Measurements from ENCODE around the gene SMPD1. TPM values are rescaled to one million over a fixed set of nuclear protein-coding genes. Genes with fewer than 3 reads are reported as not detected.
"Not testable (repeated sequence)": the region's sequence is repeated elsewhere in the genome, so short reads cannot be mapped to it uniquely, and the experiment has no call there.

The SMPD1 gene
- total and polyA plus RNA-seq, 2 donors from 2014 or later: 76.0 to 155 TPM

DNA sequence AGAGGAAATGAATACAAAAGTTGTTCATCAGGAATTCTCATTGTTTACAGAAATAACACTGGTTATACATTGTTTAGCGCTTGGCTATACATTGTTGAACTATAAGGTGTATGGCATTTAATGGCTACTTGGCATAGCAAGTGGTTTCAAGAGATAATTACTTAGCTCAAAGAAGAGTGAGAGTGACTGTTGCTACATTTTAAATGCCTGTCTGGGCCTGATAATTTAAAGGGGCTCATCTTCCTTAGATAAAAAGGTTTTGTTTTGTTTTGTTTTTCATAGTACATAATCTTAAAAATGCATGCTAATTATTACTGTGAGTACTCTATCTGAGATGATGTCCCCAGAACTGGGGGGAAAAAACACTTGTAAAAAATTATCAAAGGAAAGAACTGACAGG, 1.5 kb upstream of the SMPD1 start:
- FAIRE-seq (no peak), DNase-seq (no peak)
- TF ChIP-seq, protein P1, sequence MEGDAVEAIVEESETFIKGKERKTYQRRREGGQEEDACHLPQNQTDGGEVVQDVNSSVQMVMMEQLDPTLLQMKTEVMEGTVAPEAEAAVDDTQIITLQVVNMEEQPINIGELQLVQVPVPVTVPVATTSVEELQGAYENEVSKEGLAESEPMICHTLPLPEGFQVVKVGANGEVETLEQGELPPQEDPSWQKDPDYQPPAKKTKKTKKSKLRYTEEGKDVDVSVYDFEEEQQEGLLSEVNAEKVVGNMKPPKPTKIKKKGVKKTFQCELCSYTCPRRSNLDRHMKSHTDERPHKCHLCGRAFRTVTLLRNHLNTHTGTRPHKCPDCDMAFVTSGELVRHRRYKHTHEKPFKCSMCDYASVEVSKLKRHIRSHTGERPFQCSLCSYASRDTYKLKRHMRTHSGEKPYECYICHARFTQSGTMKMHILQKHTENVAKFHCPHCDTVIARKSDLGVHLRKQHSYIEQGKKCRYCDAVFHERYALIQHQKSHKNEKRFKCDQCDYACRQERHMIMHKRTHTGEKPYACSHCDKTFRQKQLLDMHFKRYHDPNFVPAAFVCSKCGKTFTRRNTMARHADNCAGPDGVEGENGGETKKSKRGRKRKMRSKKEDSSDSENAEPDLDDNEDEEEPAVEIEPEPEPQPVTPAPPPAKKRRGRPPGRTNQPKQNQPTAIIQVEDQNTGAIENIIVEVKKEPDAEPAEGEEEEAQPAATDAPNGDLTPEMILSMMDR (IDR thresholded peaks at IDR 0.05; ENCODE audit: borderline replicate concordance, extremely low read depth, insufficient read depth): no peak
- no peak overlapping the region for H3K4me3 ChIP-seq (ENCODE audit: low read length in 3 of 3)
- peak overlapping the region; percentile 81 to 94 for H3K27ac ChIP-seq (ENCODE audit: low read depth in 2 of 2, low read length in 2 of 2)
- no peak overlapping the region for H3K9ac ChIP-seq (ENCODE audit: low read length in 3 of 3)
- peaks cover 6 to 11% (median 8%) of the 10 kb centered on the region in 3 donors for H3K4me1 ChIP-seq (ENCODE audit: control insufficient read depth in 2 of 3, insufficient read depth in 2 of 3, low read depth in 1 of 3, low read length in 3 of 3)
- H3K27me3 ChIP-seq (ENCODE audit: control insufficient read depth, insufficient read depth, low read length): no peaks in the 10 kb centered on the region
- intact Hi-C loops (cut with DNase I): loop anchor here (10.0 kb wide), 1 partner anchor 116 kb away; no protein-coding TSS in a partner anchor
- H3K9me3 ChIP-seq (ENCODE audit: control insufficient read depth in 2 of 3, insufficient read depth in 1 of 3, low read length in 3 of 3): no peaks in the 10 kb centered on the region
- H3K36me3 ChIP-seq (ENCODE audit: control insufficient read depth in 2 of 3, insufficient read depth in 3 of 3, low read length in 3 of 3): no peaks in the 10 kb centered on the region

DNA sequence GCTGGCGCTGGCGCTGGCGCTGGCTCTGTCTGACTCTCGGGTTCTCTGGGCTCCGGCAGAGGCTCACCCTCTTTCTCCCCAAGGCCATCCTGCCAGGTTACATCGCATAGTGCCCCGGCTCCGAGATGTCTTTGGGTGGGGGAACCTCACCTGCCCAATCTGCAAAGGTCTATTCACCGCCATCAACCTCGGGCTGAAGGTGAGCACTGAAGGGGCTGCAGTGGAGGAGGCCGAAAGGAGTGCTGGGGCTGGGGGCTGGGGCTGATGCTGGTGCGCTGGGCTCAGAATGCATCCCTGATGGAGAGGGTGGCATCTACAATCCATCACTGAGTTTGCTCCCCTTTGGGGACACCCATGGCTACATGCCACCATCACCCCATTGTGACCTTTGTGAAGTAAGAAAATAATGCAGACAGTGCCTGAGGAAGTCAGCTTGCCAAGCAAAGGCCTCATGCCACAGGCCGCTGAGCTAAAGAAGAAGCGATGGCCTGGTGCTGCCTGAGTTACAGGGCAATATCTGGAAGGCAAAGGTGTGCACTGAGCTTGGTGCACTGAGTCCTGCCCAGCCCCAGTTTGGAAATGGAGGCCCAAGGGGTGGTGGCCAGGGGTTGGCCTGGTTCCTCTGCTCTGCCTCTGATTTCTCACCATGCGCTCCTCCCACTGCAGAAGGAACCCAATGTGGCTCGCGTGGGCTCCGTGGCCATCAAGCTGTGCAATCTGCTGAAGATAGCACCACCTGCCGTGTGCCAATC, 620 bp downstream of the SMPD1 start:
- Histone ChIP-seq H3K4me3 (ENCODE audit: low read length in 3 of 3) (peak overlapping the region; percentile 65 to 94 (median 66)), H3K36me3 (ENCODE audit: control insufficient read depth in 2 of 3, insufficient read depth in 3 of 3, low read length in 3 of 3) (no peaks in the 10 kb centered on the region), H3K4me1 (ENCODE audit: control insufficient read depth in 2 of 3, insufficient read depth in 2 of 3, low read depth in 1 of 3, low read length in 3 of 3) (peaks cover 6 to 11% (median 8%) of the 10 kb centered on the region in 3 donors), H3K27me3 (ENCODE audit: control insufficient read depth, insufficient read depth, low read length) (no peaks in the 10 kb centered on the region), H3K27ac (ENCODE audit: low read depth in 2 of 2, low read length in 2 of 2) (peak overlapping the region; percentile 68 to 94), H3K9me3 (ENCODE audit: control insufficient read depth in 2 of 3, insufficient read depth in 1 of 3, low read length in 3 of 3) (no peaks in the 10 kb centered on the region), H3K9ac (ENCODE audit: low read length in 3 of 3) (peak overlapping the region; percentile 38 to 95 (median 41))
- FAIRE-seq (no peak), DNase-seq (no peak)
- intact Hi-C loops (cut with DNase I): no loop called here
- TF ChIP-seq, protein P1 (IDR thresholded peaks at IDR 0.05; ENCODE audit: borderline replicate concordance, extremely low read depth, insufficient read depth): no peak

DNA sequence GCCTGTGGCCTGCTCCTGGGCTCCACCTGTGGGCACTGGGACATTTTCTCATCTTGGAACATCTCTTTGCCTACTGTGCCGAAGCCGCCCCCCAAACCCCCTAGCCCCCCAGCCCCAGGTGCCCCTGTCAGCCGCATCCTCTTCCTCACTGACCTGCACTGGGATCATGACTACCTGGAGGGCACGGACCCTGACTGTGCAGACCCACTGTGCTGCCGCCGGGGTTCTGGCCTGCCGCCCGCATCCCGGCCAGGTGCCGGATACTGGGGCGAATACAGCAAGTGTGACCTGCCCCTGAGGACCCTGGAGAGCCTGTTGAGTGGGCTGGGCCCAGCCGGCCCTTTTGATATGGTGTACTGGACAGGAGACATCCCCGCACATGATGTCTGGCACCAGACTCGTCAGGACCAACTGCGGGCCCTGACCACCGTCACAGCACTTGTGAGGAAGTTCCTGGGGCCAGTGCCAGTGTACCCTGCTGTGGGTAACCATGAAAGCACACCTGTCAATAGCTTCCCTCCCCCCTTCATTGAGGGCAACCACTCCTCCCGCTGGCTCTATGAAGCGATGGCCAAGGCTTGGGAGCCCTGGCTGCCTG, 1.4 kb downstream of the SMPD1 start:
- TF ChIP-seq, protein P1 (IDR thresholded peaks at IDR 0.05; ENCODE audit: borderline replicate concordance, extremely low read depth, insufficient read depth): no peak
- Histone ChIP-seq H3K9ac (ENCODE audit: low read length in 3 of 3) (peak overlapping the region in 1 of 3 donors; percentile 95), H3K27me3 (ENCODE audit: control insufficient read depth, insufficient read depth, low read length) (no peaks in the 10 kb centered on the region), H3K4me1 (ENCODE audit: control insufficient read depth in 2 of 3, insufficient read depth in 2 of 3, low read depth in 1 of 3, low read length in 3 of 3) (peaks cover 6 to 11% (median 8%) of the 10 kb centered on the region in 3 donors), H3K4me3 (ENCODE audit: low read length in 3 of 3) (peak overlapping the region in 2 of 3 donors; percentile 66 to 94), H3K36me3 (ENCODE audit: control insufficient read depth in 2 of 3, insufficient read depth in 3 of 3, low read length in 3 of 3) (no peaks in the 10 kb centered on the region), H3K9me3 (ENCODE audit: control insufficient read depth in 2 of 3, insufficient read depth in 1 of 3, low read length in 3 of 3) (no peaks in the 10 kb centered on the region), H3K27ac (ENCODE audit: low read depth in 2 of 2, low read length in 2 of 2) (no peak overlapping the region)
- FAIRE-seq (no peak), DNase-seq (no peak)
- intact Hi-C loops (cut with DNase I): no loop called here

DNA sequence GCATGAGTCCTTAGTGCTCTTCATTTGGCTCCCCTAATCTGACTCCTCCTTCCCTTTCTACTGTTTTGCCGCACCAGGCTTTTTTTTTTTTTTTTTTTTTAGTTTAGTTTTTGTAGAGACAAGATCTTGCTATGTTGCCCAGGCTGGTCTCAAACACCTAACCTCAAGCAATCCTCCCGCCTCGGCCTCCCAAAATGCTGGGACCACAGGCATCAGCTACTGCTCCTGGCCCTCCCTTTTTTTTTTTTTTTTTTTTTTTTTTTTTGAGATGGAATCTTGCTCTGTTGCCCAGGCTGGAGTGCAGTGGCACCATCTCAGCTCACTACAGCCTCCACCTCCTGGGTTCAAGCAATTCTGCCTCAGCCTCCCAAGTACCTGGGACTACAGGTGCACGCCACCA, 2.0 kb downstream of the SMPD1 start:
- FAIRE-seq; intact Hi-C loops (cut with DNase I); H3K9ac ChIP-seq (ENCODE audit: low read length in 3 of 3); H3K36me3 ChIP-seq (ENCODE audit: control insufficient read depth in 2 of 3, insufficient read depth in 3 of 3, low read length in 3 of 3); H3K27ac ChIP-seq (ENCODE audit: low read depth in 2 of 2, low read length in 2 of 2); DNase-seq; H3K27me3 ChIP-seq (ENCODE audit: control insufficient read depth, insufficient read depth, low read length); H3K4me3 ChIP-seq (ENCODE audit: low read length in 3 of 3); H3K9me3 ChIP-seq (ENCODE audit: control insufficient read depth in 2 of 3, insufficient read depth in 1 of 3, low read length in 3 of 3): not testable (repeated sequence)
- H3K4me1 ChIP-seq (ENCODE audit: control insufficient read depth in 2 of 3, insufficient read depth in 2 of 3, low read depth in 1 of 3, low read length in 3 of 3): peaks cover 6 to 11% (median 8%) of the 10 kb centered on the region in 3 donors
